ENCODE results near the gene SUPV3L1.

DNA sequence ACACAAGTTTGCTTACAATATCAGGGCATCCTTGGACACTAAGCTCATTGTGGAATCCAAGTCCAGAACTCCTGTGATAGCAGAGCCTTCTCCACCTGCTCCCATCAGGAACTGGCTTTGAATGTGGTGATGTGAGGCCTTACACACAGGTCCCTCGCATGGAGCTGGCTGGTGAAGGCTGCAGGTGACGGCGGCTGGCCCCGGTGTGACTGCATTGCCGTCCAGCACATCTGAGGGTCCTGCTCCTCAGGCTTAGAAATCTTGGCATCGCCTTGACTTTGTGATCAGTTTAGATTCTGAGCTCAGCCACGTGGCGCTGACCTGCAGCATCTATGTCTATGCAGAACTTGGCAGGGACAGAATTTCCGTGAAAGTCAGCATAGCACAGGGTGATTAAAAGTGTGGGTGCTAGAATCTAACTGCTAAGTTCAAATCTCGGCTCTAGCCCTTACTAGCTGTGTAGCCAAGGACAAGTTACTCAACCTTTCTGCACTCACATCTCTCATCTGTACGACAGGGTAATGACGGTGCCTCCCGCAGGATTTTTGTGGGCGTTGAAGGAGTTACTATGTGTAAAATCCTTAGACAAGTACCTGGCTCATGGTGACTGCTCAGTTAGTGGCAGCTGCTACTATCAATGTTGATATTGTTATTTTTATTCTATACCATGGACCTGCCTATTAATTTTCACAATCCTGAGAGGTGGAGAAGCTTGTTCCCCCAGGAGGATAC is 66.7 kb downstream of the SUPV3L1 start:
- TF ChIP-seq, protein P1, sequence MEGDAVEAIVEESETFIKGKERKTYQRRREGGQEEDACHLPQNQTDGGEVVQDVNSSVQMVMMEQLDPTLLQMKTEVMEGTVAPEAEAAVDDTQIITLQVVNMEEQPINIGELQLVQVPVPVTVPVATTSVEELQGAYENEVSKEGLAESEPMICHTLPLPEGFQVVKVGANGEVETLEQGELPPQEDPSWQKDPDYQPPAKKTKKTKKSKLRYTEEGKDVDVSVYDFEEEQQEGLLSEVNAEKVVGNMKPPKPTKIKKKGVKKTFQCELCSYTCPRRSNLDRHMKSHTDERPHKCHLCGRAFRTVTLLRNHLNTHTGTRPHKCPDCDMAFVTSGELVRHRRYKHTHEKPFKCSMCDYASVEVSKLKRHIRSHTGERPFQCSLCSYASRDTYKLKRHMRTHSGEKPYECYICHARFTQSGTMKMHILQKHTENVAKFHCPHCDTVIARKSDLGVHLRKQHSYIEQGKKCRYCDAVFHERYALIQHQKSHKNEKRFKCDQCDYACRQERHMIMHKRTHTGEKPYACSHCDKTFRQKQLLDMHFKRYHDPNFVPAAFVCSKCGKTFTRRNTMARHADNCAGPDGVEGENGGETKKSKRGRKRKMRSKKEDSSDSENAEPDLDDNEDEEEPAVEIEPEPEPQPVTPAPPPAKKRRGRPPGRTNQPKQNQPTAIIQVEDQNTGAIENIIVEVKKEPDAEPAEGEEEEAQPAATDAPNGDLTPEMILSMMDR (IDR thresholded peaks at IDR 0.05): no peak
- no peak for TF ChIP-seq POLR2A (IDR thresholded peaks at IDR 0.05)
